CD4-positive, alpha-beta T cell treated with Interleukin-15 for 4 hours (primary cell): ENCODE data around the gene PHETA1.

ENCODE experiments used
- DNase-seq: peaks from one replicate; pipeline ENCODE4 v3.0.0-alpha.2; 2020; ENCODE audit warnings: low spot score

Gene PHETA1

GRCh38 chr12:111320258-111321050 lies 48.4 kb downstream of the PHETA1 start:
- no peak for DNase-seq

- DNase-seq: no peak
Measured at GRCh38 chr12:111319600-111320257, 49.2 kb downstream of the PHETA1 start.

- DNase-seq: no peak
Measured at GRCh38 chr12:111318450-111318849, 50.4 kb downstream of the PHETA1 start.

GRCh38 chr12:111316671-111317070 lies 52.2 kb downstream of the PHETA1 start:
- DNase-seq: no peak

GRCh38 chr12:111314953-111315539 lies 53.8 kb downstream of the PHETA1 start:
- no peak for DNase-seq

GRCh38 chr12:111313833-111314259 lies 55.0 kb downstream of the PHETA1 start:
- DNase-seq: peak; percentile 66

GRCh38 chr12:111312708-111313107 lies 56.2 kb downstream of the PHETA1 start:
- no peak for DNase-seq

GRCh38 chr12:111312016-111312415 lies 56.9 kb downstream of the PHETA1 start:
- no peak for DNase-seq

GRCh38 chr12:111311011-111311410 lies 57.9 kb downstream of the PHETA1 start:
- no peak for DNase-seq
